Esophagus squamous epithelium (tissue), 5 donors: ENCODE measurements around the gene ST8SIA6. TPM values are rescaled to one million over a fixed set of nuclear protein-coding genes. Genes with fewer than 3 reads are reported as not detected.

Experiments used
- DNase-seq: peaks from one replicate; lab custom pipeline; 2025; lab: John Stamatoyannopoulos, UW
- H3K27ac ChIP-seq, 4 donors: fragments of 200-600 bp; sonication (generic); one replicate each; pipeline ENCODE4 v1.5.1; 2016 to 2019; ENCODE audit warnings: mild to moderate bottlenecking in 1 of 4
- H3K27me3 ChIP-seq, 4 donors: fragments of 200-600 bp; sonication (generic); 1 replicate in 3 of 4; 2 replicates in 1 of 4; pipeline versions ENCODE4 v1.5.1 to v1.6.0; 2017 to 2021; ENCODE audit warnings: antibody characterized with exemption in 1 of 4
- H3K36me3 ChIP-seq, 3 donors: fragments of 200-600 bp; sonication (generic); one replicate each; pipeline ENCODE4 v1.5.1; 2016 to 2019
- H3K4me1 ChIP-seq, 3 donors: fragments of 200-600 bp; sonication (generic); one replicate each; pipeline ENCODE4 v1.5.1; 2017 to 2019
- H3K4me3 ChIP-seq, 4 donors: fragments of 200-600 bp; sonication (generic); 1 replicate in 3 of 4; 2 replicates in 1 of 4; pipeline ENCODE4 v1.5.1; 2016 to 2019; ENCODE audit warnings: mild to moderate bottlenecking in 2 of 4, moderate library complexity in 1 of 4
- H3K9me3 ChIP-seq, 3 donors: fragments of 200-600 bp; sonication (generic); one replicate each; pipeline ENCODE4 v1.5.1; 2016 to 2019
- CTCF ChIP-seq, 6 experiments: fragments of 450-650 bp in 4 of 6; fragments of 200-600 bp in 2 of 6; sonication (generic) in 2 of 6; IDR thresholded peaks; one replicate each; pipeline ENCODE4 v1.5.1; 2016 to 2019; ENCODE audit warnings: antibody characterized with exemption in 6 of 6, mild to moderate bottlenecking in 4 of 6, moderate library complexity in 4 of 6
- POLR2A ChIP-seq, 4 donors: fragments of 450-650 bp; IDR thresholded peaks; one replicate each; pipeline ENCODE4 v1.6.1; 2017; ENCODE audit warnings: antibody characterized with exemption in 4 of 4, mild to moderate bottlenecking in 4 of 4, moderate library complexity in 3 of 4
- WGBS, 2 donors: methylation state at CpG; one replicate each; pipeline ENCODE4 v1.1.5; 2018; 5-methylcytosine and 5-hydroxymethylcytosine counted together
- intact Hi-C: fragments of 100-400 bp; cut with DNase I; formaldehyde crosslinking; loops from one replicate; pipeline ENCODE4 v1.15.0; 2022
- total RNA-seq, 4 donors: library from RNA; depleted of rRNA; stranded (reverse); fragments of >200 nt; gene quantifications; one replicate each; pipeline ENCODE4 v1.1.0, GENCODE V29; 2016
- donor health status: DM: yes; HTN: yes; CAD: no.

Gene ST8SIA6
- total RNA-seq, 4 donors from 2014 or later, result 0.53 to 2.3 (median 1.2) TPM

GRCh38 chr10:17494626-17495260 lies 40.3 kb upstream of the ST8SIA6 start:
- no peak overlapping the region for H3K4me3 ChIP-seq
- no peaks in the 10 kb centered on the region for H3K9me3 ChIP-seq
- no peak for TF ChIP-seq CTCF (IDR thresholded peaks at IDR 0.05)
- no peak for TF ChIP-seq POLR2A (IDR thresholded peaks at IDR 0.05)
- 31 to 51% methylated on average over 6 of the region's 6 CpGs for WGBS, 2 donors
- no peaks in the 10 kb centered on the region for H3K4me1 ChIP-seq
- no peak for DNase-seq
- no peaks in the 10 kb centered on the region for H3K27me3 ChIP-seq
- intact Hi-C loops, result no loop called here
- no peaks in the 10 kb centered on the region for H3K36me3 ChIP-seq
- no peak overlapping the region for H3K27ac ChIP-seq

GRCh38 chr10:17488848-17489247 lies 34.5 kb upstream of the ST8SIA6 start:
- intact Hi-C loops, result no loop called here
- WGBS, 2 donors, result 46 to 54% methylated on average over 6 of the region's 6 CpGs
- no peak overlapping the region for H3K4me3 ChIP-seq
- no peaks in the 10 kb centered on the region for H3K27me3 ChIP-seq
- no peak overlapping the region for H3K27ac ChIP-seq
- no peaks in the 10 kb centered on the region for H3K36me3 ChIP-seq
- no peak for DNase-seq
- no peaks in the 10 kb centered on the region for H3K4me1 ChIP-seq
- TF ChIP-seq POLR2A (IDR thresholded peaks at IDR 0.05) (no peak), CTCF (IDR thresholded peaks at IDR 0.05) (no peak)
- no peaks in the 10 kb centered on the region for H3K9me3 ChIP-seq

GRCh38 chr10:17483079-17483478 lies 28.7 kb upstream of the ST8SIA6 start:
- Histone ChIP-seq H3K27ac (no peak overlapping the region), H3K27me3 (no peaks in the 10 kb centered on the region), H3K9me3 (peaks cover 0 to 8% (median 0%) of the 10 kb centered on the region in 3 donors), H3K4me3 (no peak overlapping the region), H3K36me3 (no peaks in the 10 kb centered on the region), H3K4me1 (no peaks in the 10 kb centered on the region)
- TF ChIP-seq POLR2A (IDR thresholded peaks at IDR 0.05), result no peak
- TF ChIP-seq CTCF (IDR thresholded peaks at IDR 0.05), result no peak
- WGBS, 2 donors, result 89% methylated on average over 6 of the region's 6 CpGs
- intact Hi-C loops, result no loop called here
- no peak for DNase-seq

GRCh38 chr10:17479822-17480221 lies 25.4 kb upstream of the ST8SIA6 start:
- Histone ChIP-seq H3K4me3 (no peak overlapping the region), H3K36me3 (no peaks in the 10 kb centered on the region), H3K27me3 (no peaks in the 10 kb centered on the region), H3K4me1 (no peaks in the 10 kb centered on the region), H3K9me3 (peaks cover 0 to 8% (median 0%) of the 10 kb centered on the region in 3 donors), H3K27ac (no peak overlapping the region)
- intact Hi-C loops, result no loop called here
- 37 to 40% methylated on average over 3 of the region's 3 CpGs for WGBS, 2 donors
- no peak for TF ChIP-seq POLR2A (IDR thresholded peaks at IDR 0.05)
- TF ChIP-seq CTCF (IDR thresholded peaks at IDR 0.05), result no peak
- DNase-seq, result no peak

GRCh38 chr10:17479015-17479615 lies 24.7 kb upstream of the ST8SIA6 start:
- no peak overlapping the region for H3K27ac ChIP-seq
- intact Hi-C loops, result no loop called here
- H3K36me3 ChIP-seq, result no peaks in the 10 kb centered on the region
- peaks cover 0 to 8% (median 0%) of the 10 kb centered on the region in 3 donors for H3K9me3 ChIP-seq
- TF ChIP-seq CTCF (IDR thresholded peaks at IDR 0.05) (no peak), POLR2A (IDR thresholded peaks at IDR 0.05) (no peak)
- no peak for DNase-seq
- no peak overlapping the region for H3K4me3 ChIP-seq
- H3K27me3 ChIP-seq, result no peaks in the 10 kb centered on the region
- H3K4me1 ChIP-seq, result no peaks in the 10 kb centered on the region
- WGBS, 2 donors, result 76 to 81% methylated on average over 4 of the region's 4 CpGs
